HG02884 (cell line): ENCODE measurements around the gene FMN1.

ENCODE experiments used
- ATAC-seq: cut with Tn5 transposase; IDR thresholded peaks from one replicate; pipeline ENCODE4 v1.9.1; 2021; ENCODE audit warnings: mild to moderate bottlenecking, moderate library complexity; ENCODE audit not compliant: unreplicated experiment

FMN1 gene

DNA sequence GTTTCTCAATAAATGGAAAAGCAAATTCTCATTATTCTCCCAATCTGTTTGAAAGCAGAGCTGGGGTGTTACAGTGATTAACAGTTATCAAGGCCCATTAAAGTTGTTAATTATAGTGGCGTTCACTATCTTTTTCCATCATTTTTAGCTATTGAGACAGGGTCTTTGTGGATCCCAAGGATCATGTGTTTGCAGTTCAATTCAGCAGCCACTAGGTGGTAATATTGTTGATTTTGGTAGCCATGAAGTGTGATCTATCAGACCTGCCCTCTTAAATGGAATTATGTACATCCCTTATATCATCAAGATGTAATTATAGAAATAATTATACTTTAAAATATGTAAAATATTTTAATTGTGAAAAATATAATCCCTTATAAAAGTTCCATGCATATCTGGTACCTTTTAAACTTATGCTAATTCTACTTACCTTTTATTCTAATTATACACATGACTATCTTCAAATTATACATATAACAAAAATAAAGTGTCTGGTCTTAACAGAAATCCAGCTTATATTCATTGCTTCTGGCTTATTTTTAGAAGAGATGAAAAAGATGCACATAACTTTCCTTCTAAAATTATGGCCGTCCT is 350.3 kb downstream of the FMN1 start:
- ATAC-seq: no peak

DNA sequence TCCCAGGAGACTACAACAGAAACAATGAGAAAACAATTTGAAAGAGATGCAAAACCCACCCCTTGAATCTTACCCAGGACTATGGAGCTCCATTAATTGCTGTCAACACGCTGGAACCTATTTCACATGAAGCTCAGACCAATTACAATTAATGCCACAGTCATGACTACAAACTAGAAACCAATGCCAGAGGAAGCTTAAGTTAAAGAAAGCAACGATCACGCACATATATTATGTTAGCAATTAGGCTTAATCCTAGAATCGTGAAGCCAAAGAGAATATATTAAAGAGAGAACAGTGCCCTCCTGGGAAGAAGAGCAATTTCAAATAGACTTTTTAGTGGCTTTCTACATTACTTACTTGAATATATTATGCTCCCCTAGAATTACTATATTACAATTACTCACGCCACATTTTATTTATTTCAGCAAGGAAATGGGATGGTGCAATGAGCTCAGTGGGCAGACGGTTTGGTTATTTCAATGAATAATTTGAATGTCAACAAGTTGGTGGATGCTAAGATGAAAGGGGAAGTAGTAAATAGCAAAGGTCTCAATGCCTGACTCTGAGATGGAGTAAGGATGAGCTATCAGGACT is 351.2 kb downstream of the FMN1 start:
- ATAC-seq: no peak

DNA sequence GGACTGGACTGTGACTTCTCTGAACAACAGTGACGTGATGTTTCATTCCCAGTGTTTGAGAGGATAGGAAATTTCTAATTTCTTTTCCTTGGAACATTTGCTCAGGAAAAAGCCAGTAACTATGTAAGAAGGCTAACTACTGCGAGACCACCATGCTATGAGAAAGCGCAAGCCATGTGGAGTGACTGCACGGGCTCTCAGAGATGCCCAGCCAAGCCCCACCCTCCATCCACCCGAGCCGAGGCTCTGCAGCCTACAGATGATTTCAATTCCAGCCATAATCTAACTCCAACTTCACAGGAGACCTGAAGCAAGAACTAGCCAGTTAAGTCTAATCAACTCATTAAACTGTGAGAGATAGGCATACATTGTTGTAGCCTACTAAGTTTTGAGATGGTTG is 352.4 kb downstream of the FMN1 start:
- ATAC-seq: no peak

GRCh38 chr15:32840507-32841245 is 353.8 kb downstream of the FMN1 start:
- no peak for ATAC-seq

GRCh38 chr15:32838820-32839219 is 355.7 kb downstream of the FMN1 start:
- ATAC-seq: no peak

GRCh38 chr15:32838338-32838737 is 356.2 kb downstream of the FMN1 start:
- no peak for ATAC-seq

- ATAC-seq: no peak
These were observed 356.6 kb downstream of the FMN1 start for GRCh38 chr15:32837935-32838334.

DNA sequence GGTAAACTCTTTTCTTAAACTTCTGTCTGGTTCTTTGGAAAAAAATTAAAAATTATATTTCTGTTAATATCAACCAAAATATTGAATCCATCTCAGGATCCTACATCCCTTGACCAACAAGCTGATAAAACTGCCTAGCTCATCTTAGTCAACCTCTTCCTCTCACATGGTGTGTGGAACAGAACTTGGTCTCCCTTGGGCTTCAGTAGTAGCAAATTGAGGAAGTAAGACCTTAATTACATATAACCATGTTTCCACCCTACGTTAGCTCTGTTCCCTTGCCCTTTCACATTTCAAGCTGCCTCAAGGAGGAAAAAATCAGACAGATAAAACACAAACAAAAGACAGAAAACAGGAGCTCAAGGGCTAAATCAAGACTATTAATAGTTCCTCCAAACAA is 360.4 kb downstream of the FMN1 start:
- ATAC-seq: peak; percentile 89

- ATAC-seq: no peak
These were observed 361.1 kb downstream of the FMN1 start for GRCh38 chr15:32833379-32833821.

GRCh38 chr15:32831485-32831884 is 363.0 kb downstream of the FMN1 start:
- ATAC-seq: no peak

- ATAC-seq: no peak
These were observed 364.3 kb downstream of the FMN1 start for GRCh38 chr15:32830241-32830640.

GRCh38 chr15:32829436-32829835 is 365.1 kb downstream of the FMN1 start:
- no peak for ATAC-seq

- no peak for ATAC-seq
These were observed 365.9 kb downstream of the FMN1 start for GRCh38 chr15:32828507-32829186.

DNA sequence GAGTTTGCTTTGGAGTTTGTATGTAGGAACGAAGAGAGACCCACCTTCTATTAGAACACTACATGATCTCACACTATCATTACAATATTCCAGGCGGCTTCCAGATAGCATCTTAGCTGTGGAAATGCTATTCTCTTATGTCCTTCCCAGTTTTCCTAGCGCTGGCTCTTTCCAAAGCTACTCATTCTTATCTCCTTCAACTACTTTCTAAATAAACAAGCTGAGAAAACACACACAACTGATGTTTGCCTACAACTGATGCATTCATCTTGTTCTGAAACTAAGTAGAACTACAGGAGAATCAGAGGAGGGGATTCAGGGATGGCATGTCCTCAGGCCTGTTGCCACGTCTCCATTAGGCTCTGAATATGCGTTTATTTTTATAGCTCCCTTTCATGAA is 367.8 kb downstream of the FMN1 start:
- ATAC-seq: no peak

- ATAC-seq: no peak
These were observed 369.3 kb downstream of the FMN1 start for GRCh38 chr15:32825219-32825618.

DNA sequence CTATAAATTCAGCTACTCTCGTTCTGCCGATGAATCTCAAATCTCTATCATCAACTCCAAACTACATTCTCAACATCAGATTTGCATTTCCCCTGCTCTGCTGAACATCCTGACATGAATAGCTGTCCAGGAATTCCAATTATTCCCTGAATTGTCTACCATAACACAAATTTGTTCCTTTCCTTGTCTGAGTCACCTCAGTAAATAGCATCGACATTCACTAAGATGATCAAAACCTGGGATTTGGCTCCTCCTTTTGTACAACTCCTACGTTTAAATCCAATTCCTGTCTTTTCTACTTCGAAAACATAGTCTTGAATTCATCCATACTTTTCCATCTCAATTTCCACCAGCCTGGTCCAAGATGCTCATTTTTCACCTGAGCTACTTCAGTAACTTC is 369.7 kb downstream of the FMN1 start:
- no peak for ATAC-seq

DNA sequence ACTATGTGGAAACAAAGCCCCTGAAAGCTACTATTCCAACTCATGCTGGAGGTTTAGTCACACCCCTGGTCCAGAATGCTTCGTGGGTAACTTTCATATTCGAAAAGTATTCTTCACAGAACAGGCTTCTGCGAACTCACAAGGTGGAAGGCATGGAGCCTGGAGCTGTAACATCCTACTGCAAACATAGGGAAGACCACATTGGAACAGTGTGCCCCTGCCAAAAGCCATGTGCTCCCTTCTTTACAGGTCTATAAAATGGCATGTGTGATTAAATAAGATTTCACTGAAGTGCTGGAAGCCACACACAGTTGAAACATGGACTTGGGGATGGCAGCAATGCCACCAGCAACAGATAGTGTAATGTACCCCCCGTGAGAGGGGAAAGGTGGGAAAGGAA is 370.8 kb downstream of the FMN1 start:
- ATAC-seq: no peak

DNA sequence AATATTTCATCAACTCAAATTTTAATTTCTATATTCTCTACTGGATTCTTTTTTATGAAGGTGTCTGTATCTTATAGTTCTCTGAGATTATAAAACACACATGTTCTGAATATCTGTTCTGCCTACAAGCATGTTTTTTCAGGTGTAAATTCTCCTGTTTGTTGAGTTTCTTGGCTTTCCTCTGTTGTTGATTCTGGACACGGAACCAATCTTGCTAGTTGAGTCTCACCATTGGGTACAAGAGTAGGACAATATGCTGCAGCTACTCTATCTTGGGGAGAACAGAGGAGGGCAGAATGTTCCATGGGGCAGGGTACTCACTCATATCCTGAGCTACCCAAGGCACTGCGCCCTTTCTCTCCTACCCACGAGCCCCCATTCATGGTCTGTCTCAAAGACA is 371.8 kb downstream of the FMN1 start:
- no peak for ATAC-seq

DNA sequence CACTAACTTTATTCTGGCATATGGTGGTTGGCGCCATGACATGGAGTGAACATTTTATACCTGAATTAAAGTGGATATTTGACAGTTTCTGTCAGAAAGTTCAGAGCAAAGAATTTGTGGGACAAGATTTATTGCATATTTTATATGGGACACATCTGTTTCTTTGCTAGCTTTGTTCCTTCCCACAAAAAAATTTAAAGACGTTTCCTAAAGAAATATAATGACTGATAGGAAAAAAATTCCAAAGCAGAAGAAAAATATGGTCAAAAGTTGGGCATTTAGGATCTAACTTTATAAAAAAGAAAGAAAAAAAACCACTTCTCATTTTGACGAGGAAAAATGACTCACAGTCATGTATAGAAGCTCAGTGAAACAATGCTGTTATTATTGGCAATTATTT is 375.1 kb downstream of the FMN1 start:
- ATAC-seq: no peak

DNA sequence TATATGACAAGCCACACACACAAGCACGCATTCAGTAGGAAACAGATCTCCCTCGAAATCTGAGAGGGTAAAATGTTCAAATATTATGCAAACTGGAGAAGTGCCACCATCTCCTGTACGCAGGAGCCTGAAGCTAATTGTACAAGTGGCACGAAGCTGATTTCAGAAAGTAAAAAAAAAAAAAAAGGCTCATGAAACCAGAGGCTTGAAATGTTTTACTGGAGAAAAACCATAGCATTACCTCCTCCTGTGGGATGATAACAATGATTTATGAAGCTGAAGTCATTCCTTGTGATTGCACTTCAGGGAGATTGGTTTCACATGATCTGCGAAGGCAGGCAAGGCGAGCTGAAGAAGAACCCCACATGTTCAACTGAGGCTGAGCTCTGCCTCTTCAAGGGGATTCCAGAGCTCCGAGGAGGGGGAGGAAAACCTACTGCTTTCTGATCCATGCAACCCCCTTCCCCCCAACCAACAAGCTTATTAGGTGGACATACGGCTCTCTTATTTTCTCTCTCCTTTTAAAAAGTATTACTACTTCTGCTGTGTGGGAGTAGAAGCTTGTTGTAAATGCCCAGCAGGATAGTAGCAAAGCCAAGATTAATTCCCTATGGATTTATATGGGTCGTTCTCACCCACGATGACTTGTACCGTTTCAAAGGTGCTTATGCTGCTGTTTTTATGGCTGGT is 375.6 kb downstream of the FMN1 start:
- ATAC-seq: no peak

DNA sequence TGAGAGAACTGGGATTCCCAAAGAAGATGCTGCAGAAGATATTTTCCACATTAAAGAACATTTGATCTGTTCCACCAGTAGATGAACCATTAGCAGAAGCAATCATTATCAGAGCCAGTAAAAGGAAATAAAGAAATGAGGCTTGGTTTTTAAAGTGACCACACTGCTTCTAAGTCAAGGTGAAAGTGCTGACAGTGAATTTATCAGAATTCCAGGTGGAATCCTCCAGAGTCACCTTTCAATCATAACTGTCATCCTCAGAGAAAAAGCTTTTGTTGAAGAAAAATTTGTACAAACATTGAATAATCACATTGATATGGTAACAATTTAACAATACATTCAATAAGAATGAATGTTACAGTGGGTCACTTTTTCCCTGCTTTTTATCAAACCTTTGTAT is 376.9 kb downstream of the FMN1 start:
- ATAC-seq: no peak
